WTC11 (cell line): ENCODE measurements around the gene SLC17A5.

Experiments
- ATF1 ChIP-seq: sonication (generic); formaldehyde crosslinking; IDR thresholded peaks from 2 replicates; pipeline ENCODE4 v1.8.1; 2023; ENCODE audit warnings: mild to moderate bottlenecking, moderate library complexity, missing genetic modification reagents
- CREB1 ChIP-seq: sonication (generic); formaldehyde crosslinking; IDR thresholded peaks from 2 replicates; pipeline ENCODE4 v1.8.0; 2023; ENCODE audit warnings: mild to moderate bottlenecking, missing genetic modification reagents
- GABPB1 ChIP-seq: sonication (generic); formaldehyde crosslinking; IDR thresholded peaks from 2 replicates; pipeline ENCODE4 v1.8.1; 2023; ENCODE audit warnings: mild to moderate bottlenecking, missing genetic modification reagents
- ZNF671 ChIP-seq: fragments of 250-450 bp; sonication (Bioruptor Pico); IDR thresholded peaks from 2 replicates; pipeline ENCODE4 v1.8.0; 2021; ENCODE audit warnings: mild to moderate bottlenecking
- TF ChIP-seq, protein P1 (sequence below): sonication (generic); formaldehyde crosslinking; IDR thresholded peaks from 2 replicates; pipeline ENCODE4 v1.8.1; 2023; ENCODE audit warnings: mild to moderate bottlenecking, missing genetic modification reagents
- TF ChIP-seq, protein P2 (sequence below): sonication (generic); formaldehyde crosslinking; IDR thresholded peaks from 2 replicates; pipeline ENCODE4 v1.8.1; 2022; ENCODE audit warnings: low read depth, mild to moderate bottlenecking, moderate library complexity, missing genetic modification reagents, borderline replicate concordance
- TF ChIP-seq, protein P3 (sequence below): fragments of 200-600 bp; IDR thresholded peaks from 2 replicates; pipeline ENCODE4 v1.8.0; 2022; ENCODE audit warnings: antibody characterized with exemption

DNA sequence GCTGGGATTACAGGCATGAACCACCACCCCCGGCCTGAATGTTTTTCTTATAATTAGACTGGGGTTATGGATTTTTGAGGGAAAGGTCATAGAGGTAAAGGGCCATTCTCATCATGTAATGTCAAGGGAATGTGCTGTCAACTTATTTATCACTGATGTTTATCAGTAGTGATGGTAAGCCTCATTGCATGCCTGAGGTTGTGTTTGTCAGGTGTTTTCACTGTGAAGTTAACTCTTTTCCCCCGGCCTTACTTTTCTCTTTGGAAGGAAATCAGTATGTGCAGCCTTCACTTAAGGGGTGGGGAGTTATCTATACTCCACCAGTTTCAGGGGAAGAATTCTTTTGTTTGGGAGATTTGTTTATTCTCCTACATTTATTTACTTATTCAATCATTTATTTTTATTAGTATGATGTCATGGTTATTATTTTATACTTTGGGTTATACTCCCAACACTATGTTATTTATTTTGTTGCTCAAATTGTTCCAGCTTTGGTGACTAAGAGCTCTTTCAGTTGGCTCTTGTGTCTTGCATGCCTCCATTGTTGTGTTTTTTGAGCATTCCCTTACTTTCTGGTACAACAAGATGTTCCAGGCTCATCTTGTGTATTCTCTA lies 2.8 kb upstream of the SLC17A5 start:
- TF ChIP-seq GABPB1 (CRISPR knock-in tag) (no peak), ZNF671 (CRISPR knock-in tag) (no peak), ATF1 (no peak), CREB1 (CRISPR knock-in tag) (no peak)
- TF ChIP-seq, protein P1, sequence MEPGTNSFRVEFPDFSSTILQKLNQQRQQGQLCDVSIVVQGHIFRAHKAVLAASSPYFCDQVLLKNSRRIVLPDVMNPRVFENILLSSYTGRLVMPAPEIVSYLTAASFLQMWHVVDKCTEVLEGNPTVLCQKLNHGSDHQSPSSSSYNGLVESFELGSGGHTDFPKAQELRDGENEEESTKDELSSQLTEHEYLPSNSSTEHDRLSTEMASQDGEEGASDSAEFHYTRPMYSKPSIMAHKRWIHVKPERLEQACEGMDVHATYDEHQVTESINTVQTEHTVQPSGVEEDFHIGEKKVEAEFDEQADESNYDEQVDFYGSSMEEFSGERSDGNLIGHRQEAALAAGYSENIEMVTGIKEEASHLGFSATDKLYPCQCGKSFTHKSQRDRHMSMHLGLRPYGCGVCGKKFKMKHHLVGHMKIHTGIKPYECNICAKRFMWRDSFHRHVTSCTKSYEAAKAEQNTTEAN = no peak
- TF ChIP-seq, protein P2, sequence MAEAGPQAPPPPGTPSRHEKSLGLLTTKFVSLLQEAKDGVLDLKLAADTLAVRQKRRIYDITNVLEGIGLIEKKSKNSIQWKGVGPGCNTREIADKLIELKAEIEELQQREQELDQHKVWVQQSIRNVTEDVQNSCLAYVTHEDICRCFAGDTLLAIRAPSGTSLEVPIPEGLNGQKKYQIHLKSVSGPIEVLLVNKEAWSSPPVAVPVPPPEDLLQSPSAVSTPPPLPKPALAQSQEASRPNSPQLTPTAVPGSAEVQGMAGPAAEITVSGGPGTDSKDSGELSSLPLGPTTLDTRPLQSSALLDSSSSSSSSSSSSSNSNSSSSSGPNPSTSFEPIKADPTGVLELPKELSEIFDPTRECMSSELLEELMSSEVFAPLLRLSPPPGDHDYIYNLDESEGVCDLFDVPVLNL = no peak
- TF ChIP-seq, protein P3, sequence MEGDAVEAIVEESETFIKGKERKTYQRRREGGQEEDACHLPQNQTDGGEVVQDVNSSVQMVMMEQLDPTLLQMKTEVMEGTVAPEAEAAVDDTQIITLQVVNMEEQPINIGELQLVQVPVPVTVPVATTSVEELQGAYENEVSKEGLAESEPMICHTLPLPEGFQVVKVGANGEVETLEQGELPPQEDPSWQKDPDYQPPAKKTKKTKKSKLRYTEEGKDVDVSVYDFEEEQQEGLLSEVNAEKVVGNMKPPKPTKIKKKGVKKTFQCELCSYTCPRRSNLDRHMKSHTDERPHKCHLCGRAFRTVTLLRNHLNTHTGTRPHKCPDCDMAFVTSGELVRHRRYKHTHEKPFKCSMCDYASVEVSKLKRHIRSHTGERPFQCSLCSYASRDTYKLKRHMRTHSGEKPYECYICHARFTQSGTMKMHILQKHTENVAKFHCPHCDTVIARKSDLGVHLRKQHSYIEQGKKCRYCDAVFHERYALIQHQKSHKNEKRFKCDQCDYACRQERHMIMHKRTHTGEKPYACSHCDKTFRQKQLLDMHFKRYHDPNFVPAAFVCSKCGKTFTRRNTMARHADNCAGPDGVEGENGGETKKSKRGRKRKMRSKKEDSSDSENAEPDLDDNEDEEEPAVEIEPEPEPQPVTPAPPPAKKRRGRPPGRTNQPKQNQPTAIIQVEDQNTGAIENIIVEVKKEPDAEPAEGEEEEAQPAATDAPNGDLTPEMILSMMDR = no peak
